Fibroblast of gingiva (primary cell): Measurements from ENCODE around the gene PLD6.
A peak's percentile ranks its signal among the peaks of the same experiment; 100 is the strongest.
"Not testable (repeated sequence)": the region's sequence is repeated elsewhere in the genome, so short reads cannot be mapped to it uniquely, and the experiment has no call there.

Experiments used
- DNase-seq: peaks from one replicate; pipeline ENCODE4 v3.0.0-alpha.2; 2011; ENCODE audit warnings: low read depth

Gene PLD6

GRCh38 chr17:17206124-17206912 is at the start of gene PLD6:
PLD6 (minus strand) TSS chr17:17206333; CDS start chr17:17206286, 47 bp downstream.
- peak; percentile 68 for DNase-seq

- not testable (repeated sequence) for DNase-seq
These were observed 49.6 kb upstream of the PLD6 start for GRCh38 chr17:17255689-17256088.

- DNase-seq: peak; percentile 5
These were observed 47.9 kb upstream of the PLD6 start for GRCh38 chr17:17254036-17254435.

- DNase-seq: no peak
These were observed 47.3 kb upstream of the PLD6 start for GRCh38 chr17:17253406-17253805.

GRCh38 chr17:17252149-17252661 is 46.1 kb upstream of the PLD6 start:
- DNase-seq: no peak

GRCh38 chr17:17246879-17247278 is 40.7 kb upstream of the PLD6 start:
- DNase-seq: no peak

- no peak for DNase-seq
These were observed 37.0 kb upstream of the PLD6 start for GRCh38 chr17:17243163-17243562.

GRCh38 chr17:17242246-17242645 is 36.1 kb upstream of the PLD6 start:
- DNase-seq: no peak

- no peak for DNase-seq
These were observed 35.5 kb upstream of the PLD6 start for GRCh38 chr17:17241656-17242055.

- no peak for DNase-seq
These were observed 33.7 kb upstream of the PLD6 start for GRCh38 chr17:17239832-17240231.

GRCh38 chr17:17237026-17237799 is 31.1 kb upstream of the PLD6 start, which contains the start of gene FLCN:
FLCN (minus strand) TSS chr17:17237168; CDS start chr17:17228137, 9,031 bp downstream.
- DNase-seq: peak; percentile 89

GRCh38 chr17:17236295-17237025 is 30.3 kb upstream of the PLD6 start:
- no peak for DNase-seq

GRCh38 chr17:17235212-17236174 is 29.4 kb upstream of the PLD6 start:
- peak; percentile 18 for DNase-seq

GRCh38 chr17:17232303-17232621 is 26.1 kb upstream of the PLD6 start:
- DNase-seq: no peak

- DNase-seq: no peak
These were observed 25.6 kb upstream of the PLD6 start for GRCh38 chr17:17231621-17232302.

GRCh38 chr17:17229416-17230384 is 23.6 kb upstream of the PLD6 start:
- no peak for DNase-seq

- DNase-seq: no peak
These were observed 22.6 kb upstream of the PLD6 start for GRCh38 chr17:17228521-17229279.
